K562 (cell line): ENCODE measurements around the gene NUP107. TPM values are rescaled to one million over a fixed set of nuclear protein-coding genes. Genes with fewer than 3 reads are reported as not detected.

Experiments used
- BMI1 ChIP-seq: fragments of 150-350 bp; IDR thresholded peaks from 2 replicates; pipeline ENCODE4 v1.6.1; 2014; ENCODE audit warnings: low read length
- DPF2 ChIP-seq: fragments of 450-650 bp; IDR thresholded peaks from 2 replicates; pipeline ENCODE4 v1.6.1; 2016
- ETV5 ChIP-seq: sonication (generic); formaldehyde crosslinking; IDR thresholded peaks from 2 replicates; pipeline ENCODE4 v1.4.0; 2020; ENCODE audit warnings: low read depth, mild to moderate bottlenecking, missing genetic modification reagents
- FOXJ3 ChIP-seq: sonication (generic); formaldehyde crosslinking; IDR thresholded peaks from 2 replicates; pipeline ENCODE4 v1.4.0; 2020; ENCODE audit warnings: mild to moderate bottlenecking, missing genetic modification reagents
- HSF4 ChIP-seq: fragments of 250-450 bp; sonication (Bioruptor Pico); IDR thresholded peaks from 2 replicates; pipeline ENCODE4 v2.1.2; 2022; ENCODE audit warnings: mild to moderate bottlenecking, moderate library complexity, borderline replicate concordance
- MIER1 ChIP-seq: fragments of 450-650 bp; IDR thresholded peaks from 2 replicates; pipeline ENCODE4 v1.6.1; 2016; ENCODE audit warnings: antibody characterized with exemption, mild to moderate bottlenecking, low read depth
- NCOA4 ChIP-seq: fragments of 450-650 bp; IDR thresholded peaks from 2 replicates; pipeline ENCODE4 v1.6.1; 2018; ENCODE audit warnings: mild to moderate bottlenecking; ENCODE audit not compliant: partially characterized antibody
- POLR2B ChIP-seq: fragments of 450-650 bp; IDR thresholded peaks from 2 replicates; pipeline ENCODE4 v1.6.1; 2018; ENCODE audit warnings: low read depth; ENCODE audit not compliant: partially characterized antibody
- SETDB1 ChIP-seq: IDR thresholded peaks from one replicate; pipeline ENCODE4 v1.6.1; 2012; ENCODE audit warnings: low read length, control low read depth, inconsistent platforms
- SPI1 ChIP-seq: IDR thresholded peaks from 2 replicates; pipeline ENCODE4 v1.6.1; 2011; ENCODE audit warnings: low read depth, low read length, control low read depth, borderline replicate concordance
- TAL1 ChIP-seq: fragments of 450-650 bp; IDR thresholded peaks from 2 replicates; pipeline ENCODE4 v1.6.1; 2016; ENCODE audit warnings: mild to moderate bottlenecking
- TSC22D4 ChIP-seq: fragments of 450-650 bp; IDR thresholded peaks from 2 replicates; pipeline ENCODE4 v1.6.1; 2016; ENCODE audit warnings: missing genetic modification characterization, missing biosample characterization, control low read depth
- ZNF3 ChIP-seq: fragments of 250-450 bp; sonication (Bioruptor Pico); IDR thresholded peaks from 2 replicates; pipeline ENCODE4 v1.5.0; 2021; ENCODE audit warnings: mild to moderate bottlenecking, moderate library complexity
- ZNF445 ChIP-seq: fragments of 250-450 bp; sonication (Bioruptor Pico); IDR thresholded peaks from 2 replicates; pipeline ENCODE4 v1.4.0; 2020; ENCODE audit warnings: low read depth, mild to moderate bottlenecking, moderate library complexity
- polyA plus RNA-seq, 8 experiments: library from polyadenylated mRNA; depleted of rRNA in 4 of 8; stranded (reverse) in 5 of 8; unstranded in 3 of 8; fragments of >200 nt; fragmentation: Nextera tagmentation in 2 of 8; fragmentation: Illumina TruSeq in 1 of 8; extraction: Ambion mirVana in 2 of 8; extraction: Trizol in 1 of 8; gene quantifications; 2 replicates each; pipeline versions ENCODE4 v1.2.1 to v1.2.3, GENCODE V29; 2011 to 2014; ENCODE audit warnings: inconsistent platforms in 1 of 8, missing spikeins in 1 of 8
- total RNA-seq, 7 experiments: library from RNA; depleted of rRNA in 6 of 7; stranded (reverse); fragments of >200 nt in 6 of 7; fragmentation: Illumina TruSeq in 2 of 7; extraction: Trizol in 2 of 7; gene quantifications; 2 replicates each; pipeline versions ENCODE4 v1.2.1 to v1.2.3, GENCODE V29; 2011 to 2021; ENCODE audit warnings: low replicate concordance in 1 of 7
- TF ChIP-seq, protein P1 (sequence below): sonication (generic); formaldehyde crosslinking; IDR thresholded peaks from 2 replicates; pipeline ENCODE4 v1.8.1; 2023; ENCODE audit warnings: mild to moderate bottlenecking, missing genetic modification reagents
- TF ChIP-seq, protein P2 (sequence below): fragments of 450-650 bp; IDR thresholded peaks from 2 replicates; pipeline ENCODE4 v1.6.1; 2017; ENCODE audit warnings: antibody characterized with exemption
- TF ChIP-seq, protein P3 (sequence below): fragments of 450-650 bp; IDR thresholded peaks from 2 replicates; pipeline ENCODE4 v1.7.0; 2016; ENCODE audit warnings: borderline replicate concordance
- TF ChIP-seq, protein P4 (sequence below): fragments of 450-650 bp; formaldehyde crosslinking; IDR thresholded peaks from 2 replicates; pipeline ENCODE4 v1.4.0; 2020; ENCODE audit warnings: mild to moderate bottlenecking
- TF ChIP-seq, protein P5 (sequence below): fragments of 450-650 bp; IDR thresholded peaks from 2 replicates; pipeline ENCODE4 v1.6.1; 2016; ENCODE audit warnings: mild to moderate bottlenecking

Gene NUP107
- total and polyA plus RNA-seq, 9 of the 15 experiments (the other 6 are each of a cell fraction or from before 2014, with no cell fraction given): 129 to 277 (median 199) TPM

DNA sequence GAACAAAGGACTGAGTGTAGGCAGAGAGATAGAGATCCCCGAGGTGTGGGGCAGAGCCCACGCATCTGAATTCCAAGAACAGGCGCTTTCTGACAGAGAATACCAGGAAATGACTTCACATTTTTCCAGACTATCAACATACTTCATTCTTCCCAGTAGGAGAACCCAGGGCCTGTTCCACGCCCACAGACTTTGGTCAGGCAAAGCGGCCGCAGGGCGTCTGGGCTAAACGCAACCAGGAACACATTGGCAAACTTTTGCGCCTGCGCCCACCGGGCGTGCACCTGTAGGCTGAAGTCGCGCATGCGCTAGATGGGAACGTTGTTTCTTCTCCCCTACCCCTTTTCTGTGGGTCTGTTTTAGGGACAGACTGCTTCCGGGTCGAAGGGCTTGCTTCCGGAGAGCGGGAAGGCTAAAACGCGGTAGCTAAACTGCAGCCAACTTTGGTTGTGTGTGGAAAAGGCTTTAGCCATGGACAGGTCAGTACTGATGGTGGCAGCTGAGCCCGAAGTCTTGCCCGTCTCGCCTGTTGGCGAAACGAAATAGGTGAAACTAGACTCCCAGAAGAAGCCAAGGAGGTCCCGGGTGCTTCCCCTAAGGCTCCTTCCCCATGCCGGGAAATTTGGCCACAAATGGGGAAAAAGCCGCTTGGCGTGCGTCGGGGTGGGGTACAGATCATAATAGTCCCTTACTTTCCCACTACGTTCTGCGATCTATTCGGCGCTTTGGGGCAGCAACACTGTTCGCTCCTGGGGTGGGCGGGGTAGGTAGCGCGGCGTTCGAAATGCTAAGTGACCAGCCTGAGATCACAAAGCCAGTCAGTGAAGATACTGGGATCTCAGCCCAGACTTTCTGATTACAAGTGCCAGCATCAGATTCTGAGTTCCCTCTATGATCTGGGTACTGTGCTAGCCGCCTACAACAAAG, at the start of gene NUP107 (continued):
- TF ChIP-seq, protein P1, sequence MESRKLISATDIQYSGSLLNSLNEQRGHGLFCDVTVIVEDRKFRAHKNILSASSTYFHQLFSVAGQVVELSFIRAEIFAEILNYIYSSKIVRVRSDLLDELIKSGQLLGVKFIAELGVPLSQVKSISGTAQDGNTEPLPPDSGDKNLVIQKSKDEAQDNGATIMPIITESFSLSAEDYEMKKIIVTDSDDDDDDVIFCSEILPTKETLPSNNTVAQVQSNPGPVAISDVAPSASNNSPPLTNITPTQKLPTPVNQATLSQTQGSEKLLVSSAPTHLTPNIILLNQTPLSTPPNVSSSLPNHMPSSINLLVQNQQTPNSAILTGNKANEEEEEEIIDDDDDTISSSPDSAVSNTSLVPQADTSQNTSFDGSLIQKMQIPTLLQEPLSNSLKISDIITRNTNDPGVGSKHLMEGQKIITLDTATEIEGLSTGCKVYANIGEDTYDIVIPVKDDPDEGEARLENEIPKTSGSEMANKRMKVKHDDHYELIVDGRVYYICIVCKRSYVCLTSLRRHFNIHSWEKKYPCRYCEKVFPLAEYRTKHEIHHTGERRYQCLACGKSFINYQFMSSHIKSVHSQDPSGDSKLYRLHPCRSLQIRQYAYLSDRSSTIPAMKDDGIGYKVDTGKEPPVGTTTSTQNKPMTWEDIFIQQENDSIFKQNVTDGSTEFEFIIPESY: peak; percentile 35; the same call in 1 of the 2 replicates
- no peak for TF ChIP-seq FOXJ3
- peak; percentile 86; the same call in 1 of the 2 replicates for TF ChIP-seq ETV5 (CRISPR knock-in tag)
- no peak for TF ChIP-seq BMI1
- peak; percentile 75 for TF ChIP-seq POLR2B
- no peak for TF ChIP-seq MIER1
- TF ChIP-seq ZNF445 (CRISPR knock-in tag): no peak
- TF ChIP-seq ZNF3 (CRISPR knock-in tag): no peak
- TF ChIP-seq DPF2: peak; percentile 90
- peak; percentile 59 for TF ChIP-seq SETDB1
- TF ChIP-seq NCOA4: no peak
- TF ChIP-seq, protein P2, sequence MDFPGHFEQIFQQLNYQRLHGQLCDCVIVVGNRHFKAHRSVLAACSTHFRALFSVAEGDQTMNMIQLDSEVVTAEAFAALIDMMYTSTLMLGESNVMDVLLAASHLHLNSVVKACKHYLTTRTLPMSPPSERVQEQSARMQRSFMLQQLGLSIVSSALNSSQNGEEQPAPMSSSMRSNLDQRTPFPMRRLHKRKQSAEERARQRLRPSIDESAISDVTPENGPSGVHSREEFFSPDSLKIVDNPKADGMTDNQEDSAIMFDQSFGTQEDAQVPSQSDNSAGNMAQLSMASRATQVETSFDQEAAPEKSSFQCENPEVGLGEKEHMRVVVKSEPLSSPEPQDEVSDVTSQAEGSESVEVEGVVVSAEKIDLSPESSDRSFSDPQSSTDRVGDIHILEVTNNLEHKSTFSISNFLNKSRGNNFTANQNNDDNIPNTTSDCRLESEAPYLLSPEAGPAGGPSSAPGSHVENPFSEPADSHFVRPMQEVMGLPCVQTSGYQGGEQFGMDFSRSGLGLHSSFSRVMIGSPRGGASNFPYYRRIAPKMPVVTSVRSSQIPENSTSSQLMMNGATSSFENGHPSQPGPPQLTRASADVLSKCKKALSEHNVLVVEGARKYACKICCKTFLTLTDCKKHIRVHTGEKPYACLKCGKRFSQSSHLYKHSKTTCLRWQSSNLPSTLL: no peak
- TF ChIP-seq, protein P3, sequence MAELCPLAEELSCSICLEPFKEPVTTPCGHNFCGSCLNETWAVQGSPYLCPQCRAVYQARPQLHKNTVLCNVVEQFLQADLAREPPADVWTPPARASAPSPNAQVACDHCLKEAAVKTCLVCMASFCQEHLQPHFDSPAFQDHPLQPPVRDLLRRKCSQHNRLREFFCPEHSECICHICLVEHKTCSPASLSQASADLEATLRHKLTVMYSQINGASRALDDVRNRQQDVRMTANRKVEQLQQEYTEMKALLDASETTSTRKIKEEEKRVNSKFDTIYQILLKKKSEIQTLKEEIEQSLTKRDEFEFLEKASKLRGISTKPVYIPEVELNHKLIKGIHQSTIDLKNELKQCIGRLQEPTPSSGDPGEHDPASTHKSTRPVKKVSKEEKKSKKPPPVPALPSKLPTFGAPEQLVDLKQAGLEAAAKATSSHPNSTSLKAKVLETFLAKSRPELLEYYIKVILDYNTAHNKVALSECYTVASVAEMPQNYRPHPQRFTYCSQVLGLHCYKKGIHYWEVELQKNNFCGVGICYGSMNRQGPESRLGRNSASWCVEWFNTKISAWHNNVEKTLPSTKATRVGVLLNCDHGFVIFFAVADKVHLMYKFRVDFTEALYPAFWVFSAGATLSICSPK: no peak
- TF ChIP-seq, protein P4, sequence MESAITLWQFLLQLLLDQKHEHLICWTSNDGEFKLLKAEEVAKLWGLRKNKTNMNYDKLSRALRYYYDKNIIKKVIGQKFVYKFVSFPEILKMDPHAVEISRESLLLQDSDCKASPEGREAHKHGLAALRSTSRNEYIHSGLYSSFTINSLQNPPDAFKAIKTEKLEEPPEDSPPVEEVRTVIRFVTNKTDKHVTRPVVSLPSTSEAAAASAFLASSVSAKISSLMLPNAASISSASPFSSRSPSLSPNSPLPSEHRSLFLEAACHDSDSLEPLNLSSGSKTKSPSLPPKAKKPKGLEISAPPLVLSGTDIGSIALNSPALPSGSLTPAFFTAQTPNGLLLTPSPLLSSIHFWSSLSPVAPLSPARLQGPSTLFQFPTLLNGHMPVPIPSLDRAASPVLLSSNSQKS (CRISPR knock-in tag): no peak
- TF ChIP-seq HSF4 (CRISPR knock-in tag): 0 out of 2 replicates have a peak, but pooled peaks have one; percentile 17
- no peak for TF ChIP-seq SPI1
- TF ChIP-seq TSC22D4 (tag): no peak
- TF ChIP-seq, protein P5, sequence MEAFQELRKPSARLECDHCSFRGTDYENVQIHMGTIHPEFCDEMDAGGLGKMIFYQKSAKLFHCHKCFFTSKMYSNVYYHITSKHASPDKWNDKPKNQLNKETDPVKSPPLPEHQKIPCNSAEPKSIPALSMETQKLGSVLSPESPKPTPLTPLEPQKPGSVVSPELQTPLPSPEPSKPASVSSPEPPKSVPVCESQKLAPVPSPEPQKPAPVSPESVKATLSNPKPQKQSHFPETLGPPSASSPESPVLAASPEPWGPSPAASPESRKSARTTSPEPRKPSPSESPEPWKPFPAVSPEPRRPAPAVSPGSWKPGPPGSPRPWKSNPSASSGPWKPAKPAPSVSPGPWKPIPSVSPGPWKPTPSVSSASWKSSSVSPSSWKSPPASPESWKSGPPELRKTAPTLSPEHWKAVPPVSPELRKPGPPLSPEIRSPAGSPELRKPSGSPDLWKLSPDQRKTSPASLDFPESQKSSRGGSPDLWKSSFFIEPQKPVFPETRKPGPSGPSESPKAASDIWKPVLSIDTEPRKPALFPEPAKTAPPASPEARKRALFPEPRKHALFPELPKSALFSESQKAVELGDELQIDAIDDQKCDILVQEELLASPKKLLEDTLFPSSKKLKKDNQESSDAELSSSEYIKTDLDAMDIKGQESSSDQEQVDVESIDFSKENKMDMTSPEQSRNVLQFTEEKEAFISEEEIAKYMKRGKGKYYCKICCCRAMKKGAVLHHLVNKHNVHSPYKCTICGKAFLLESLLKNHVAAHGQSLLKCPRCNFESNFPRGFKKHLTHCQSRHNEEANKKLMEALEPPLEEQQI: peak; percentile 65
- peak; percentile 49; the same call in 1 of the 2 replicates for TF ChIP-seq TAL1
